GM13977 (cell line): ENCODE data around the gene PARD3.

Experiments used
- DNase-seq: peaks from one replicate; pipeline ENCODE4 v3.0.0; 2012; ENCODE audit warnings: low spot score
- CTCF ChIP-seq: IDR thresholded peaks from 2 replicates; pipeline ENCODE4 v1.5.1; 2012; ENCODE audit warnings: mild to moderate bottlenecking, control low read depth; ENCODE audit not compliant: insufficient read depth; ENCODE audit errors: extremely low read depth, missing control alignments
- in situ Hi-C: fragments of 300-500 bp; cut with MboI; formaldehyde crosslinking; loops from one replicate; pipeline ENCODE4 v1.12.0; 2022; ENCODE audit warnings: low sequenced_read_pairs, low pct_unique_long_range_greater_than_20kb, mixed read lengths, inconsistent platforms; ENCODE audit not compliant: unreplicated experiment

Gene PARD3

DNA sequence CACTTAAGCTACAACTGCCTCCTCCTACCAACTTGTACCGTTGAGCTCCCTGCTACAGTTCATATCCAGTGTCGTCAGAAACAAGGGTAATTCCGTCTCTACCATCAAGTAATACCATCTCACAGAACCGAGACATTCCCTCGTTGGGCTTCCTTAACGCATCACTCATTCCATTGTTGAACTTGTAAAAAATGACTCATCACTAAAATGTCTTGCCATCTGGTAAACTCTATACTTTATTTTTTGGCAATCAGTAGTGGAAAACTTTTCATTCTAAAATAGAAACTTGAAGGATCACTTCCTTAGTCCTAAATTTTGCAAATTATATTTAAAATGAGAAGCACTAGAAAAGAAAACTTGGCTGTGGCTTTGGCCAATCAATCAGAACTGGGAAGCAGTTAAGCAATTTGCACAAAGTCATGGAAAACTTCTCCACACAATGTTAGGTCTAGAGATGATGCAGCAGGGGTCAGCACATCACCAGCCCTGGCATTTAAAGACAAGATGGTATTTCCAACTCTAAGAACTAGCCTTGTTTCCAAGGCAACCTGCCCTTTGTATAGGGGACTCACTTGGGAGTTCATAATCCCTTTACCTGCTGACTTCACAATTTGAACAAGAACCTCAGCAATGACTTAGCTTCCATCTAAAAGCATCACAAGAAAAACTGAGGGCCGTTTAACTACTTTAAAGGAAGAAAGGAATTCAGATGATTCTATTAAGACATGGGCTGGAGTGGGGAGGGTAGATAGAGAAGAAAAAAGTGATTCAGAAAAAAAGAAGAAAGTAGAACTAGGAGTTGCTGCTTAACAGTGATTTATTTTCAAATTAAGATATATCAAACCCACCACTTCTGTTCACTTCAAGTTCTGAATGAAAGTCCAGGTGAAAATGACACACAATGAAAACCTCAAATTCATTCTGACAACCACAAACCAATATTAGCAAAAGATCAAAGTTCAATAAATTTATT is 288.1 kb downstream of the PARD3 start:
- in situ Hi-C loops: no loop called here
- peak; percentile 13 for TF ChIP-seq CTCF
- DNase-seq: no peak

DNA sequence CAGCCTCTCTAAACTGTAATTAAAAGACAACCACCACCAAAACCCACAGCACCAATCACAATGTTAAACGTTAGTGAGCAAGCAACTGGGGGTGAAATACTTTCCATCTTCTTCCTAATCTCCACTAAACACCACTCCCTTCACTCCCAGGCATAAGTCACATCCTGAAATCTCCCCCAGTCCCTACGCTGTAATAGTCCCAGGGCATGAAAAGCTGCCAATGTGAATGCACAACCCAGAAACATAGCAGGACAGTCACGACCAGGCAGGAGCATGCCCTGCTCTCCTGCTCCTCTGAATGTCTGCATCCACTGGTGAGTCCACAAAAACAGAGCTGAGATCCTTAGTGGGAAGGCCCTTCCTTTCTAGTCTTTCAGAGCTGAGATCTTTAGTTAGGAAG is 288.9 kb downstream of the PARD3 start:
- TF ChIP-seq CTCF: no peak
- in situ Hi-C loops: no loop called here
- DNase-seq: no peak

DNA sequence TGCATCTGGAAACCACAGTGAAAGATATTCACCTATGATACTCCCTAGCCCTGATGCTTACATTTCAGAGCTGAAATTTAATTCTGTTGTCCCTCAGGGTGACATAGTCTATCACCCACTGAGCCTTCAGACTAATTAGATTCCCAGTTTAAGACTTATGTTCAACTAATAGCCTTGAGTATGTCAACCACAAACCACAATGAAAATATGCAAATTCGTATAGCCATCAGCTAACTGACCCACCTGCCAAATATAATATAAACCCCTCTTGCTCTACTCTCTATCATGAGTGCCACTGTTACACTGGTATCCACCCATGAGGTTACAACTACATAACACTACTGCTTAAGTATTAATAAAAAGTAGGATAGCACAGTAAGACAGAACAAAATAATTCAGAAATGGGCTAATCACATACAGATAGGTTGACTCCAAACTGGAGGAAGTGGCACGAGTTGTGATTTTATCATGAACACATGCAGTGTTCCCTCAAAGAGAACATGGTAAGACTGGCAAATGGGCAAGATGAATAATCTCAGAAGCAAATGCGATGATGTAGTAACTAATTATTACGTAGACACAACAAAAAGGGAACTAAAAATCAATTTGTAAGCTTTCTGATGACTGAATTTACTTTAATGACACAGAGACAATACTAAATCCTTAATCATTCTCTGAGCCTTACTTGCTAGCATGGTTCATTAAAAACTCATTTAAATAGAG is 290.6 kb downstream of the PARD3 start:
- in situ Hi-C loops: loop anchor here (25.0 kb wide), 1 partner anchor 113 kb away; no protein-coding TSS in a partner anchor
- TF ChIP-seq CTCF: no peak
- DNase-seq: peak; percentile 8

GRCh38 chr10:34523017-34523767 is 291.9 kb downstream of the PARD3 start:
- TF ChIP-seq CTCF: no peak
- in situ Hi-C loops: loop anchor here (25.0 kb wide), 1 partner anchor 114 kb away; no protein-coding TSS in a partner anchor
- no peak for DNase-seq

DNA sequence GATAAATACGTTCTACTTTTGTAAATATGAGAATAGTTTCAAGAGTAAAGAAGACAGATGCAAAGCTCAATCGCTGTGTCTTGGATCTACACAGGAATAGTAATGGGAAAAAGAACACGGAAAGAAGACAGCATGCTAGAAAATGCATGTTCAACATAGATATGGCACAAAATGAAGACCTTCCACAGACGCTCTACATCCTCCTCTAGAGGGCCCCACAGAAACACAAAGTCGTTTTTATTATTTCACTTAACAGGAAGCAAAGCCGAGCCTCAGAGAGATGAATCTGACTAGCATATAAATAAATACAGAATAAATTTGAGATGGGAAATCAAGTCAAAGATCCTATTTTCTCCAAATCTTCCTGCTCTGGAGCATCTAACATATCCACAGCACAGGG is 292.6 kb downstream of the PARD3 start:
- peak; percentile 19 for DNase-seq
- in situ Hi-C loops: loop anchor here (25.0 kb wide), 1 partner anchor 115 kb away; no protein-coding TSS in a partner anchor
- TF ChIP-seq CTCF: peak; percentile 53

GRCh38 chr10:34520510-34520909 is 294.6 kb downstream of the PARD3 start:
- TF ChIP-seq CTCF: no peak
- DNase-seq: no peak
- in situ Hi-C loops: loop anchor here (25.0 kb wide), 1 partner anchor 117 kb away; no protein-coding TSS in a partner anchor
